ENCODE data around the gene ENTHD1.

DNA sequence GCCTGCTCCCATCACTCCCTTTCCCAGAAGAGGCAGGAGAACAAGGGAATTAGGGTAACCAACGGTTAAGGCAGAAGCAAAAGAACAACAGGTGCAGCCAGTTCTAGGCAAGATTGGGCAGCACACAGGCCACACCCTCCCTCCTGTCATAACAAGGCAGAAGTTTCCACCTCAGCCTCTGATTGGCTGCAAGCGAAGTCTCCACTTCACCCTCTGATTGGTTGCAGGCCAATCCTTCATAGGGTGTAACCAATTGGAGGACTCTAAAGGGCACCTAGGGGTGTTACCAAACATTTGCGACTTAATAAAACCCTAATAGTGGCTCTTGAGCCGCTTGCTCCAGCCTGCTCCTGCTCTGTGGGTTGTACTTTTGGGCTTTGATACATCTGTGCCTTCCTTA lies 169.2 kb downstream of the ENTHD1 start:
- TF ChIP-seq, protein P1, sequence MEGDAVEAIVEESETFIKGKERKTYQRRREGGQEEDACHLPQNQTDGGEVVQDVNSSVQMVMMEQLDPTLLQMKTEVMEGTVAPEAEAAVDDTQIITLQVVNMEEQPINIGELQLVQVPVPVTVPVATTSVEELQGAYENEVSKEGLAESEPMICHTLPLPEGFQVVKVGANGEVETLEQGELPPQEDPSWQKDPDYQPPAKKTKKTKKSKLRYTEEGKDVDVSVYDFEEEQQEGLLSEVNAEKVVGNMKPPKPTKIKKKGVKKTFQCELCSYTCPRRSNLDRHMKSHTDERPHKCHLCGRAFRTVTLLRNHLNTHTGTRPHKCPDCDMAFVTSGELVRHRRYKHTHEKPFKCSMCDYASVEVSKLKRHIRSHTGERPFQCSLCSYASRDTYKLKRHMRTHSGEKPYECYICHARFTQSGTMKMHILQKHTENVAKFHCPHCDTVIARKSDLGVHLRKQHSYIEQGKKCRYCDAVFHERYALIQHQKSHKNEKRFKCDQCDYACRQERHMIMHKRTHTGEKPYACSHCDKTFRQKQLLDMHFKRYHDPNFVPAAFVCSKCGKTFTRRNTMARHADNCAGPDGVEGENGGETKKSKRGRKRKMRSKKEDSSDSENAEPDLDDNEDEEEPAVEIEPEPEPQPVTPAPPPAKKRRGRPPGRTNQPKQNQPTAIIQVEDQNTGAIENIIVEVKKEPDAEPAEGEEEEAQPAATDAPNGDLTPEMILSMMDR (conservative IDR thresholded peaks at IDR 0.05; ENCODE audit: low read length) = no peak
- TF ChIP-seq EZH2phosphoT487 (IDR thresholded peaks at IDR 0.05; ENCODE audit: borderline replicate concordance, low read depth, low read length) = no peak
